Activated CD4-positive, CD25-positive, alpha-beta regulatory T cell treated with anti-CD3 and anti-CD28 coated beads, Interleukin-2, amount 50 U/mL, for 72 hours (primary cell): ENCODE results near the gene HACD4.

ENCODE experiments used
- DNase-seq: peaks from one replicate; pipeline ENCODE4 v3.0.0; 2021

The HACD4 gene, protein sequence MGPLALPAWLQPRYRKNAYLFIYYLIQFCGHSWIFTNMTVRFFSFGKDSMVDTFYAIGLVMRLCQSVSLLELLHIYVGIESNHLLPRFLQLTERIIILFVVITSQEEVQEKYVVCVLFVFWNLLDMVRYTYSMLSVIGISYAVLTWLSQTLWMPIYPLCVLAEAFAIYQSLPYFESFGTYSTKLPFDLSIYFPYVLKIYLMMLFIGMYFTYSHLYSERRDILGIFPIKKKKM

DNA sequence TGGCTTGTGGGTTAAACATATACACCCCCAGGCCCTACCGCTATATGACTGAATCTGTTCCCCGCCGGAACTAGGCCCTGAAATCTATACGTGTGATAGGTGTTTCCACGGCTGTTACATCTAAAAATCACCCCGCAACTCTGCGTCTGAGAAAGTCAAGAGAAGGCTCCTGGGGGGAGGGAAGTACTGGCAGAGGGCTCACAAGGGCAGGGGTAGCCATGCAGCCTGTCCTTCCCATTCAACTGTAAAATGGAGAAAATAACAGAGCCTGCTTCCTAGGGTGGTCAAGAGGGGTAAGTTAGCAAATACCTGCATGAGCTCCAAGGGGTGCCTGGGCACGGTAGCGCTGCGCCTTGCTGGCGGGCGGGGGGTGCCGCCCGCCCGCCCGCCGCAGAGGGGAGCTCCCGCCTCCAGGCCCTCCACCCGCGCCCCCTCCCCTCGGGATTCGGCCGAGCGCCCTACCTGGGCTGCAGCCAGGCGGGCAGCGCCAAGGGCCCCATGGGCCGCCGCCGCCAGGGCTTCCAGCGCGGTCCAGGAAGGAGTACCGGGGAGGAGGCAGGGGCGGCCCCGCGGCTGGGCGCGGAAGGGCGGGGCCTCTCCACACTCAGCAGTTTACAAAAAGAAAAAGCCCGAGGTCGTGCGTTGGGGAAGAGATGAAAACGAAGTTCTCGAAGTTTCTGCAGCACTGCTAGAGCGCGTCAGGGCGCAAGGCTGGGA is at the start of gene HACD4:
Gene HACD4, minus strand, starts transcription at position 550 of the 717 bp plus-strand sequence. Its CDS starts 50 bp downstream, at position 500.
- DNase-seq = peak; percentile 69

- DNase-seq = no peak
Measured at GRCh38 chr9:21080793-21081192, 49.4 kb upstream of the HACD4 start.

DNA sequence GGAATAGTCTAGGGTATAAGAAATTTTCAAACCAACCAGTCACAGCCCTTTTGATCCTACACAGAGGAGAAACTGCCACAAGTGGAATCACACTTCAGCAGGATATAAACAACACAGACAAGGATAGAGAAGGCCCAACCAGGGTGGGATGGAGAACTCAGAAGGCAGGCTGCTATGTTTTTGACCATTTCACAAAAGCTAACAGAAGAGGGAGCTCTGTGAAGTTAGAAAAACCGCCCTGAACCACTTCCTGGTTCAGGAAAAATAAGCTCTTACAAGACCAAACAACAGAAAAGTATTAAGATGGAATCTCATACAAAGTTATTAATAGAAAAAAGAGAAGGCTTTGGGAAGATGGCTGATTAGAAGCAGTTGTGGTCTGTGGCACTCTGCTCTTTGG is 47.3 kb upstream of the HACD4 start:
- DNase-seq = no peak

DNA sequence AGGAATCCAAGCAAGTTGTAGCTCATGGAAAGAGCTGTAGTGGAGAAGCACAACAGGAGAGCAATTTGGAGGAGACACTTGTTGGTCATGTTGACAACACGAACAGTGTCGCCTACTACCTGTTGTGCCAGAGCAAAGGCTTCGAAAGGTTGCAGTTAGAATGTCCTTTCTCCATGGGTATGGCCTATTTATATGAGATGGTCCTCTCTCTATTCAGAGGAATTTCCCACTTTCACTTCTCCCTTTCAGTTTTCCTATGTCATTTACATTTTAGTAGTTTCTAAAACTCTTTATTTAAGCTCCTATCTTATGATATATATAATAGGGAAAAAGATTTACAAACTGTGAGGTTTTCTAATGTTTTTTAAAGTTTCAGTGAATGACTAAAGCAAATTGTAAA is 46.3 kb upstream of the HACD4 start, which contains the start of gene IFNB1:
Gene IFNB1, minus strand, starts transcription at position 162 of the 400 bp plus-strand sequence. Its CDS starts 73 bp downstream, at position 89.
- DNase-seq = no peak

DNA sequence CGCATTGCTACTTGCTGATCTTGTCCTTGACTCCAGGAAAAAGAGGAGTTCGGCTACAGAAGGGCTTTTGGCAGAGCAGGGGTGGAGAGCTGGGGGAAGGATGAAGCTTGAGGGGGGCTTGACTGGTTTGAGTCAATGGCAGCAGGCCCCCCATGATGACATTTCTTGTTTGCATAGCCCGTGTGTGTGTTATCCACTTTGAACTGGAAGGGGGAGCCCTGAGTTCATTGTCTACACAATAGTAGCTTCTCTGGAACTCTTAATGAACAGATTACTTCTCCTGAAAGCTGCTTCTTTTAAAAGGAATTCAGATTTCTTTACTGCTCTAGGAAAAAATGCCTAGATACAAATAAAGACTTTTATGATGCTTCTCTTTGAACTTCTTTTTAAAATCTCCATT is 44.0 kb upstream of the HACD4 start:
- DNase-seq = no peak

GRCh38 chr9:21070906-21071305 is 39.5 kb upstream of the HACD4 start:
- DNase-seq = no peak

DNA sequence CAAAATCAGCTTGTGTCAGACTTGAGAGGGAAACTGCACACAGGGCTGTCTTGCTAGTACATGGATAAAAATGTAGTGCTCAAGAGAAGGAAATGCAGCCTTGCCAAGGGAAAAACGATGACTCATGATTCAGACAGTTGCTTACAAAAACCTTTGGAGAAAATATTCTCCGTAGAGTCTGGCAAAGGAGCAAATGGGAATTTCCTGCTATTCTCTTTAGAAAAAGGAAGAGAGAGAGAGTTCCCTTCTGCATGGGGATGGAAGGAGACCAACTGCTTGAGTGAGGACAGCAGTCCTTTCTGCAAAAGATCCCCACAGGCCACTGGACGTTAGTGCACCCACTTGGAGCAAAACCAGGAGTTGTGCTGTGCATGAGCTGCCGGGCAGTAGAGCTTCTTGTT is 38.7 kb upstream of the HACD4 start:
- no peak for DNase-seq

DNA sequence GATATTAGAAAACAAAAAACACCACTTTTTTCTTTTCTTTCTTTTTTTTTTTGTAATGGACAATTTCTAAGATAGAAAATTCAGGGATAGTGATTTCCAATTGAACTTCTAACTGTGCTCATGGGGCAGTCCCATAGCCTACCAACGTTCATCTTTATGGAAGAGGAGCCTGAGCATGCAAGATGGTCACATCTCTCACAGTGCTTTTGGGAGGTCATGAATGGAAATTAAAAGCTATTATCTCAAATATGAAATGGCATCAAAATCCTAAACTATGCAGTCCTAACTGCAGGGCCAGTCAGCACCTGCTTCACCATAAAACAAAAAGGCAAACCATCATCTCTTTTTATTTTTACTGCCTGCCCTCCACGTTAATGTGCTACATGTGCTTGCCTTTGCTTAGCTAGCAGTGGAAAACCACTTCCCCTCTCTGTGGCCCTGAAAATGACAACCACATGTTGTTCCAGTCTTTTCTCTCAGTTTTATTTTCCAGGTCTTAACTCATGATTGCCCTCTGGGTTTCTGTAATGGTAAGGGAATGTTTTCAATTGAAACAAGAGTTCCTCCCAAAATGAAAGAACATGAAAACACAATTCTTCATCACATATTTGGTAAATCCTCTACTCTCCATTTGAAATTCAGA is 29.6 kb upstream of the HACD4 start:
- DNase-seq = no peak

GRCh38 chr9:21056931-21057330 is 25.5 kb upstream of the HACD4 start:
- DNase-seq = no peak

- DNase-seq = no peak
Measured at GRCh38 chr9:21053851-21054250, 22.4 kb upstream of the HACD4 start.

DNA sequence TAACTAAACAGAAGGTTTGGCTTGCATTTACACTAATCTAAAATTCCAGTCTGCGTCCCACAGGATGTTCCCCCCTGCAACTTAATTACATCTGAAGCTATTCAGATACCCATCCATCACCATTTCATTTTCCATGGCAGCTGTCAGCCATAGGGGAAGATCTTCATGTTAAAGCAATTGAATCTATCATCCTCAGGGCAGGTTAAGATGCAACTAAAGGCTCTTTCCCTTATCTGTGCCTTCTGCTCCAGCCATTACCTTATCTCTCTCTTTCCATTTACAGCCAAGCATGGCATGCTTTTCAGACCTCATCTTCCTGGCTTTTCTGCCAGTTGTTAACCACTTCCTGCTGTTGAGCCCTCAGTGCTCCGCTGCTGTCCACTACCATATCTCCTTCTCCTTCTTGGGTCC is 15.8 kb upstream of the HACD4 start:
- DNase-seq = no peak

GRCh38 chr9:21043841-21044240 is 12.4 kb upstream of the HACD4 start:
- DNase-seq = no peak

DNA sequence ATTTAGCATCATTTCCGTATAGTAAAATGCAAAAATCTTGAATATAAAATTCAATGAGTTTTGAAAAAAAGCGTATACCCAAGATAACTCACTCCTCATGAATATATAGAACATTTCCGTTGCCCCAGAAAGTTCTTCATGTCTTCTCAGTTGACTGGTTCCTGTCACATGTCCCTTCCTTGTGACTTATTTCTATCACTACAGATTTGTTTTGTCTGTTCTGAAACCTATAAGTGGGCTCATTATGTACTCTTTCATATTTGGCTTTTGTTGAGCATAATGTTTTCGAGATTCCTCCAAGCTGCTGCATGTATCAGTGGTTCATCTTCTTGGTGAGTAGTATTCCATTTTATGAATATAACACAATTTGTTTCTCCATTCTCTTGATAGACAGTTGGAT is 11.0 kb upstream of the HACD4 start:
- no peak for DNase-seq

GRCh38 chr9:21039302-21039701 is 7.9 kb upstream of the HACD4 start:
- no peak for DNase-seq

DNA sequence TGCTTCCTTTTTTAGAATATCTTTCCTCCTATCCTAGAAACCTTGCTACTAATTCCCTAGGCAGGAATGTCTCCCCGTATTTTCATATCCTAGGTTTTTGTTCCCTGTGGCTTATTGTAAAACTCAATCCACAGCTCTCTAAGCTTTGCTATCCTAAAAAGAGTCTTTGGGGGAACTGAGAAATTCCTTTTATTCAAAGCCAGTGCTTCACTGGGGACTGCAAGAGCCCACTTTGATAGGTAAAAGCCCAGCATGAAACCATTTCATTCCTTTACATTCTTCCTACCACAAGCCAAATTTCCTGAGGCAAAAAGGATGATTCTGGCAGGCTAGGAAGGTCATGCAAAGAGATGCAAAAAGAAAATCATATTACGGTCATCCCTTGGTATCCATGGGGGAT is 5.8 kb upstream of the HACD4 start:
- no peak for DNase-seq

GRCh38 chr9:21031808-21032183 is 356 bp upstream of the HACD4 start:
- DNase-seq = no peak

DNA sequence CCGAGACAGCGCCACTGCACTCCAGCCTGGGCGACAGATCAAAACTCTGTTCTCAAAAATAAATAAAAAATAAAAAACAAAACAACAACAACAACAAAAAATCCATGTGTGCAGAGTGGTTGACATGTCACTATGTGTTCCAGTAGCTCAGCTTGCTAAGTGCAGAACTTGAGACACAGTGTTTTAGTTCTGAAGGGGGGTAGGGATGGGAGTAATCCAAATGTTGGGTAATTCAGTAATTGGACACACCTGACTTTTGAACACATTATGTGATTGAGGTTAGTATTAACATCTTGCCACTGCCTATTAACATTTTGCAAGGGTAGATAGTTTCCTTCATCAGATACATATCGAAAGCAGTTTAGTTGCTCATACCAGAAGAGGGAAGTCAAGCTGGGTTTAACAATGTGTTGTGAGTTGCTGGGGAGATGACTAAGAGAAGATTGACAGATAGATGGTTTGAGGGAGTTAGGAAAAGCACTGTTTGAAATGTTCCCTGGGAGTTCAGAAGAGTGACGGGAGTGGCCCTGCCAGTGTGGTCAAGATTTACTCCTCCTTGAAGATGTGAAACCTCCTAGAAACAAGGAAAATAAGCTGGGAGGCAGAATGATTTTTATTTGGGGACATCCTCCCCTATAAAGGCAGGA is 928 bp downstream of the HACD4 start:
- DNase-seq = no peak

GRCh38 chr9:21029661-21030060 is 1.8 kb downstream of the HACD4 start:
- DNase-seq = no peak

GRCh38 chr9:21028466-21028865 is 3.0 kb downstream of the HACD4 start:
- no peak for DNase-seq

- no peak for DNase-seq
Measured at GRCh38 chr9:21027295-21027694, 4.1 kb downstream of the HACD4 start.

- DNase-seq = no peak
Measured at GRCh38 chr9:21023861-21024260, 7.6 kb downstream of the HACD4 start.

- no peak for DNase-seq
Measured at GRCh38 chr9:21018177-21018576, 13.3 kb downstream of the HACD4 start.

DNA sequence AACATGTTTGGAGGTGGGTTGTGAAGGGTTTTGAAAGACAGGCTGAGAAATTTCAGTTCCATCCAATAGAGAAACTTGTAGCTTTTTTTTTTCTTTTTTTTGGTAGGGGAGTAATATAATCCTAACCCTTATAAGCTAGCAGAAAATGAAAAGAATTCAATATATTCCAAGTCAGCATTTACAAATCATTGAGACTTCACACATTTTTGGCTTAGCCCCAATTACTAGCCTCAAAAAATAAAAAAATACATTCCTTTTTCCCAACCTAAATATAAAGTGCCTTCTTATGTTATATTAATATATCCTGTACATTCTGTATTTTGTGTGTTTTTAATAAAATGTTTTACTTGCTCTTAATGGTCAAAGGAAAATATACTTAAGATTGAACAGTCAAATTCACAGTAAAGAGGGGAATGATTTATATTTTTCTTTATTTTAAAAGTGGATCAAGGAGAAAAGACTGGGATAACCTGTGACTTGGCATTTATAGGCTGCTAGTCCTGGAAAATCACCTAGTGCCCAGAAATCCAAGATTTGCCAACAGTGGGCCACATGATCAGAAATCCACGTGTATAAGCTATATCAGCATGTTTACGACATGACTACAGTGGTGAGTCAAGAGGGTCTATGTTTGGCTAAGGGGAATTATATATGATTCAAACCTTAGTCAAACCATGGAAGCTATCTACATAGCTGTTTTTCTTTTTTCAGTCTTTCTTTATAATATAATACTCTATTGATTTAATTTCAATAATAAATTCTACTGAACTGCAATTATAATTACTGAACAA is 14.5 kb downstream of the HACD4 start:
- no peak for DNase-seq
